Natural killer cell treated with Interleukin-12 subunit alpha and Interleukin-12 subunit beta and Interleukin-15 and Interleukin-18, amount 100 ng/mL, for 72 hours (primary cell): ENCODE measurements around the gene GNAI3. TPM values are rescaled to one million over a fixed set of nuclear protein-coding genes. Genes with fewer than 3 reads are reported as not detected.
A peak's percentile ranks its signal among the peaks of the same experiment; 100 is the strongest.

Experiments used
- ATAC-seq, 2 donors: fragments of 150-1000 bp; cut with Tn5 transposase in 1 of 2; sonication (Bioruptor Pico), chemical (Tn5 transposase) in 1 of 2; 2 replicates each; pipeline ENCODE4 v1.10.0; 2021
- DNase-seq: peaks from one replicate; pipeline ENCODE4 v3.0.0; 2022; ENCODE audit warnings: low spot score
- H3K27ac Mint-ChIP-seq, 2 donors: 1 replicate in 1 of 2; 2 replicates in 1 of 2; pipeline ENCODE4 v1.8.0; 2022; ENCODE audit warnings: mixed read lengths in 2 of 2, mild to moderate bottlenecking in 1 of 2, moderate library complexity in 1 of 2
- H3K27me3 Mint-ChIP-seq, 2 donors: 1 replicate in 1 of 2; 2 replicates in 1 of 2; pipeline ENCODE4 v1.8.0; 2022; ENCODE audit warnings: mixed read lengths in 2 of 2
- H3K36me3 Mint-ChIP-seq: one replicate; pipeline ENCODE4 v1.8.0; 2022; ENCODE audit warnings: mixed read lengths
- H3K4me1 Mint-ChIP-seq, 2 donors: 1 replicate in 1 of 2; 2 replicates in 1 of 2; pipeline ENCODE4 v1.8.0; 2022; ENCODE audit warnings: low read depth in 2 of 2, mixed read lengths in 2 of 2, mild to moderate bottlenecking in 1 of 2
- H3K4me3 Mint-ChIP-seq: one replicate; pipeline ENCODE4 v1.8.0; 2022; ENCODE audit warnings: mixed read lengths
- H3K9me3 Mint-ChIP-seq: 2 replicates; pipeline ENCODE4 v1.8.0; 2022; ENCODE audit warnings: mixed read lengths
- total RNA-seq, 2 donors: library from RNA; stranded (reverse); gene quantifications; one replicate each; pipeline ENCODE4 v1.2.3, GENCODE V29; 2022

Gene GNAI3
- total RNA-seq, 2 donors from 2014 or later = 8.9 to 10.0 TPM

DNA sequence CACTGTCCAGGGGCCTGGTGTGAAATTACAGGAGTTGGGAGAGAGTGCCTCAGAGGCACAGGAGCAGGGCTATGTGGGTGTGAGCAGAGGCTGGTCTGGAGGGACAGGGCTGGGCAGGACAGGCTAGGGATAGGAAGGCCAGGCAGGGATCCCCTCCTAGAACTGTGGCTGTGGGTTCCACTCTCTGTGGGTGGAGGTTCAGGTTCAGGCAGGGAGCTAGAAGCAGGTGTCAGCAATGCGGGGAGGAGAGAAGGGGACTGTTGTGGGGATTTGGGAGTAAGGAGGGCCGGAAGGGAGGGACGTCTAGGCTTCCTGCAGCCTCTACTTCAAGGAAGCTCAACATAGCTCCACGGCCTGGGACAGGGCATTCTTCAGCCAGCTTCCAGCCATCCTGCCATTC, 17.0 kb upstream of the GNAI3 start:
- Mint-ChIP-seq H3K4me3 (no peak overlapping the region), H3K9me3 (no peaks in the 10 kb centered on the region), H3K27ac (peak overlapping the region in 1 of 2 donors; percentile 7), H3K27me3 (no peaks in the 10 kb centered on the region), H3K36me3 (no peaks in the 10 kb centered on the region), H3K4me1 (peaks cover 5 to 6% of the 10 kb centered on the region in 2 donors)
- ATAC-seq (no peak), DNase-seq (no peak)

- Mint-ChIP-seq H3K4me3 (no peak overlapping the region), H3K27ac (peak overlapping the region; percentile 86 to 91), H3K4me1 (peaks cover 5 to 6% of the 10 kb centered on the region in 2 donors), H3K36me3 (no peaks in the 10 kb centered on the region), H3K27me3 (no peaks in the 10 kb centered on the region), H3K9me3 (no peaks in the 10 kb centered on the region)
- DNase-seq (no peak), ATAC-seq (no peak)
Observed at GRCh38 chr1:109531826-109532364, 16.5 kb upstream of the GNAI3 start.

DNA sequence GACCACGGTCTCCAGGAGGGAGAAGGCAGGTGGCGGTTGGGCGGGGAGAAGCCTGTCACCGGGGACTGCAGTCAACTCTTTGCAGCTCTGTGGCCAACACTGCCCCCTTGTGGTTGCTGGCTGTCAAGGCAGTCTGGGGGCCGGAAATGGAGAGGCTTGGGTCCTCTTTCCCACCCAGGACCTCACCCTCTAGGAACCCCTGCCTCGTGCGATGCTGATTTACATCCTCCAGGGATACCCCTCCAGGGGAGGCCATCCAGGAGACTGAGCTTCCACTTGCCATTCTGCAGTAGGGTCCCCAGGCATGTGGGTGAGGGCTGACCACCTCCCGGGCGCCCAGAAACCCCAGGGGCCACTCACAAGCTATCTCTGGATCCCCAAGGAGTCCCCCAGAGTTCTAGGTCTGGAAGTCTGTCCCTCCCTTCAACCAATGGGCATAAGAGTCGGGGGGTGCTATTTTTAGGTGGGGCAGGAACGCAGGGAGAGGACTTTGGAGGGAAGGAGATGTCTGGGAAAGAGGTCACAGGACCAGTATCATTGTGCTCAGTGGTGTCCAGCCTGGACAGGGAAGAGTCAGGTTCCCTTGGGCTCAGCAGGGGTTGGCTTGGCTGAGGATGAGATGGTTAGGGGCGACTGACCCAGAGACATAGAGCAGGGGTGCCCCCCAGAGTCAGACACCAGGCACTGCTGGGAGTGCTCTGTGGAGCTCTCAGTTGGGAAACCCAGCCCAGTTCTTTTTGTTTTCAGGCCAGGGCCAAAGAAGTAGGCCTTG, 15.9 kb upstream of the GNAI3 start:
- Mint-ChIP-seq H3K27ac (peak overlapping the region; percentile 86 to 91), H3K4me1 (peaks cover 5 to 6% of the 10 kb centered on the region in 2 donors), H3K4me3 (peak overlapping the region; percentile 78), H3K9me3 (no peaks in the 10 kb centered on the region), H3K36me3 (no peaks in the 10 kb centered on the region), H3K27me3 (no peaks in the 10 kb centered on the region)
- peak; percentile 90 for ATAC-seq
- peak; percentile 88 for DNase-seq

- Mint-ChIP-seq H3K4me1 (peaks cover 5 to 6% of the 10 kb centered on the region in 2 donors), H3K27ac (no peak overlapping the region), H3K36me3 (no peaks in the 10 kb centered on the region)
Observed at GRCh38 chr1:109534307-109534858, 14.0 kb upstream of the GNAI3 start.

GRCh38 chr1:109535481-109535880, 12.9 kb upstream of the GNAI3 start:
- Mint-ChIP-seq H3K9me3 (no peaks in the 10 kb centered on the region), H3K36me3 (no peaks in the 10 kb centered on the region), H3K27me3 (no peaks in the 10 kb centered on the region), H3K27ac (no peak overlapping the region), H3K4me1 (peaks cover 5 to 6% of the 10 kb centered on the region in 2 donors), H3K4me3 (no peak overlapping the region)
- DNase-seq = no peak
- no peak for ATAC-seq

More at GRCh38 chr1:109534307-109534858, 14.0 kb upstream of the GNAI3 start:
- Mint-ChIP-seq H3K4me3 (no peak overlapping the region), H3K9me3 (no peaks in the 10 kb centered on the region), H3K27me3 (no peaks in the 10 kb centered on the region)
- no peak for DNase-seq
- no peak for ATAC-seq

DNA sequence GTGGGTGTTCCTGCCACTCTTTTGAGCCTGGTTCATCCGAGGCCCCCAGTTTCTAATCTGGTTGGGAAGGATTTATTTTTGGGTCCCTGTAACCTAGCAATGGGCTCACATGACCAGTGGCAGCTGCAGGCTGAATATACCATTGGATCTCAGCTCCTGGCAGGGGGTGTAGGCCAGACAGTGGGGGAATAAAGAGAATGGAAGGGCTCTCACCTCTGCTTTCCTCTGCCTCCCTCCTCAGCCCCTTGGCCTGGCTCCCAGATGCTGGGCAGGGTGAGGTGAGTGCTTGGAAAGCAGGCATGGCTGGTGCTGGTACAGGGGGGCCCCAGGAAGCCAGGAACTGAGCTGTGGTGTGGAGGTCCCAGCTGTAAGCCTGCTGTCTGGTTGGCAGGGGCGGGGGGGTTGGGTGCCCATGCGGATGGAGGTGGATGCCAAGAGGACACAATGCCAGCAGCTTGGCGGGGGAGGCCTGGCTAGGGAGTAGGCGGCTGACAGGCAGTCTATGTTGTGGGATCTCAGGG, 12.4 kb upstream of the GNAI3 start:
- no peaks in the 10 kb centered on the region for H3K36me3 Mint-ChIP-seq
- ATAC-seq (no peak), DNase-seq (no peak)
- no peaks in the 10 kb centered on the region for H3K9me3 Mint-ChIP-seq
- H3K27me3 Mint-ChIP-seq = no peaks in the 10 kb centered on the region
- no peak overlapping the region for H3K27ac Mint-ChIP-seq
- no peak overlapping the region for H3K4me3 Mint-ChIP-seq
- peaks cover 5 to 6% of the 10 kb centered on the region in 2 donors for H3K4me1 Mint-ChIP-seq

GRCh38 chr1:109537450-109538178, 10.8 kb upstream of the GNAI3 start:
- ATAC-seq (no peak), DNase-seq (no peak)
- no peak overlapping the region for H3K4me3 Mint-ChIP-seq
- H3K27ac Mint-ChIP-seq = no peak overlapping the region
- no peaks in the 10 kb centered on the region for H3K36me3 Mint-ChIP-seq
- H3K27me3 Mint-ChIP-seq = no peaks in the 10 kb centered on the region
- no peaks in the 10 kb centered on the region for H3K9me3 Mint-ChIP-seq
- peaks cover 2 to 3% of the 10 kb centered on the region in 2 donors for H3K4me1 Mint-ChIP-seq

- Mint-ChIP-seq H3K4me3 (no peak overlapping the region), H3K4me1 (no peaks in the 10 kb centered on the region), H3K36me3 (no peaks in the 10 kb centered on the region), H3K9me3 (no peaks in the 10 kb centered on the region), H3K27me3 (no peaks in the 10 kb centered on the region), H3K27ac (no peak overlapping the region)
- ATAC-seq = no peak
- DNase-seq = no peak
Observed at GRCh38 chr1:109538827-109539555, 9.4 kb upstream of the GNAI3 start.

- Mint-ChIP-seq H3K27ac (no peak within 1 kb of the TSS), H3K36me3 (no peaks in the 10 kb centered on the region), H3K27me3 (no peaks in the 10 kb centered on the region), H3K4me1 (no peaks in the 10 kb centered on the region), H3K9me3 (no peaks in the 10 kb centered on the region), H3K4me3 (no peak within 1 kb of the TSS)
- DNase-seq (no peak), ATAC-seq (no peak)
Observed at GRCh38 chr1:109539676-109540075, 8.7 kb upstream of the GNAI3 start, which contains the start of gene GPR61. TSS of gene GPR61 (plus strand) at chr1:109539872. CDS start at chr1:109543023, 3,151 bp downstream.

DNA sequence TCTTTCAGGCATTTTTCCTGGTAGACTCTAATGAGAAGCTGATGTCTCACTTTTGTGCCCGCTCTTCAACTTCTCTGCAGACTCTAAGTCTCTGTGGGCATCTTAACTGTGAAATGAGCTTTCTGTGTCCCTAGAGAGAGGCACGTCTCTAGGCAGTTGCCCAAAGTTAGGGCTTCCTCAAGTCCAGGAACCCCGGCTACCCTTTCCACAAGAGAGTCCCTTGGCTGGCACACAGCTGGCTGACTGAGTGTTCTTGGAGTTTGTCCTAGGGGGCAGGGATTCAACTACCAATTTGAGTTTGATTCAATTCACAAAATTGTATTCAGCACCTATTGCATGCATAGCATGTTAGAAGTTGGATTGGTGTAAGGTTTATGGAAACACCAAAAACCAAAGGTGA, 7.3 kb upstream of the GNAI3 start:
- no peaks in the 10 kb centered on the region for H3K36me3 Mint-ChIP-seq
- ATAC-seq (no peak), DNase-seq (no peak)
- no peak overlapping the region for H3K4me3 Mint-ChIP-seq
- H3K4me1 Mint-ChIP-seq = peaks cover under 1% of the 10 kb centered on the region in 2 donors
- no peaks in the 10 kb centered on the region for H3K27me3 Mint-ChIP-seq
- no peaks in the 10 kb centered on the region for H3K9me3 Mint-ChIP-seq
- H3K27ac Mint-ChIP-seq = no peak overlapping the region

DNA sequence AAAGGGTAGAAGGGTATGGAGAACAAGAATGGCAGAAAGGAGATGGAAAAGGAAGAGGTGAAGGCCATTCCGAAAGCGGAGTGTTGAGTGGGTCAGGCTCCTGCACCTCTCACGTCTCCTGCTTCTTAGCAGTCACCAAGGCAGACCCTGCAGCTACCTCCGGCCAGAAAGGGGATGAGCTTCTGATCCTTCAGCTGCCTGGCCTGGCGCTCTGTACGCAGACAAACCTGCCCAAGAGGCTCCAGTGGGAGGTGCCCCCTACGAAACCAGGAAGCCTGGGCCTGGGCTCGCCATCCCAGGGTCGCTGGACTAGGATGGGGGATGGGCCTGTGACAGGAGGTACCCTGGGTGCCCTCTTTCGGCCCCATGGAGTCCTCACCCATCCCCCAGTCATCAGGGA, 5.8 kb upstream of the GNAI3 start:
- DNase-seq = no peak
- Mint-ChIP-seq H3K27me3 (no peaks in the 10 kb centered on the region), H3K4me3 (no peak overlapping the region)

DNA sequence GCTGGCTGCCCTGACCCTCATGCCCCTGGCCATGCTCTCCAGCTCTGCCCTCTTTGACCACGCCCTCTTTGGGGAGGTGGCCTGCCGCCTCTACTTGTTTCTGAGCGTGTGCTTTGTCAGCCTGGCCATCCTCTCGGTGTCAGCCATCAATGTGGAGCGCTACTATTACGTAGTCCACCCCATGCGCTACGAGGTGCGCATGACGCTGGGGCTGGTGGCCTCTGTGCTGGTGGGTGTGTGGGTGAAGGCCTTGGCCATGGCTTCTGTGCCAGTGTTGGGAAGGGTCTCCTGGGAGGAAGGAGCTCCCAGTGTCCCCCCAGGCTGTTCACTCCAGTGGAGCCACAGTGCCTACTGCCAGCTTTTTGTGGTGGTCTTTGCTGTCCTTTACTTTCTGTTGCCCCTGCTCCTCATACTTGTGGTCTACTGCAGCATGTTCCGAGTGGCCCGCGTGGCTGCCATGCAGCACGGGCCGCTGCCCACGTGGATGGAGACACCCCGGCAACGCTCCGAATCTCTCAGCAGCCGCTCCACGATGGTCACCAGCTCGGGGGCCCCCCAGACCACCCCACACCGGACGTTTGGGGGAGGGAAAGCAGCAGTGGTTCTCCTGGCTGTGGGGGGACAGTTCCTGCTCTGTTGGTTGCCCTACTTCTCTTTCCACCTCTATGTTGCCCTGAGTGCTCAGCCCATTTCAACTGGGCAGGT, 5.0 kb upstream of the GNAI3 start:
- Mint-ChIP-seq H3K27me3 (no peaks in the 10 kb centered on the region), H3K9me3 (no peaks in the 10 kb centered on the region), H3K4me1 (peaks cover 15 to 18% of the 10 kb centered on the region in 2 donors), H3K27ac (no peak overlapping the region), H3K36me3 (peaks cover 5% of the 10 kb centered on the region), H3K4me3 (no peak overlapping the region)
- ATAC-seq (no peak), DNase-seq (no peak)

More for the DNA sequence above, 5.8 kb upstream of the GNAI3 start:
- no peaks in the 10 kb centered on the region for H3K9me3 Mint-ChIP-seq
- peaks cover 14 to 16% of the 10 kb centered on the region in 2 donors for H3K4me1 Mint-ChIP-seq
- no peak for ATAC-seq
- H3K36me3 Mint-ChIP-seq = peaks cover 2% of the 10 kb centered on the region
- H3K27ac Mint-ChIP-seq = no peak overlapping the region
